IPS-NIHi7 (cell line): ENCODE measurements around the gene CACTIN.
A peak's percentile ranks its signal among the peaks of the same experiment; 100 is the strongest.
"Not testable (repeated sequence)": the region's sequence is repeated elsewhere in the genome, so short reads cannot be mapped to it uniquely, and the experiment has no call there.

ENCODE experiments used
- DNase-seq: peaks from one replicate; pipeline ENCODE4 v3.0.0; 2012; ENCODE audit warnings: mixed read lengths; ENCODE audit errors: extremely low spot score

The CACTIN gene

DNA sequence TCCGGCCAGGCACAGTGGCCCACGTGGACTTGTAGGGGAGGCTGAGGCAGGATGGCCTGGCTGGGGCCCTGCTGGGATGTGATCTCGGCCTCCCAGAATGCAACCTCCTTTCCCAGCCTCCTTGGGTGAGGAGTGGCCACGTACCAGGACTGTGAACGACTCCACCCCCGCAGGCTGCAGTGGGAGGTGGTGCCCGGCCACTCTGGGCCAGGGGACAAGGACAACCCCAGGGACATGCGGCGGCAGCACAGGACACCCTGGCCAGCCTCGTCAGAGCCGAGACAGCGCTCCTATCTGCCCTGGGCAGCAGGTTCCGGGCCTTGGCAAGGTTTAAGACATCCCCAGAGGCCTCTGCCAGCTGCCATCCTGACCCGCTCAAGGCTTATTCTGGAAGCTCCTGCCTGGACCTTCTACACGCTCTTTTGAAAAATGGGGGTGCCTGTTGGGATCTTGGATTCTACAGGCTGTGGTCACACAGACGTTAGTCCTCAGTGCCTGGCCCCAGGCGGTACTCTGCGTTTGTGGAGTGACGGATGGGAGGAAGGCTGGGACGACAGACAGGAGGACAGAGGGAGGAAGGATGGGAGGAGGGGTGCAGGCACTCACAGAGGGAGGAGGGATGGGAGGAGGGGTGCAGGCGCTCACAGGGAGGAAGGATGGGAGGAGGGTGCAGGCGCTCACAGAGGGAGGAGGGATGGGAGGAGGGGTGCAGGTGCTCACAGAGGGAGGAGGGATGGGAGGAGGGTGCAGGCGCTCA lies 19.9 kb upstream of the CACTIN start:
- DNase-seq: no peak

DNA sequence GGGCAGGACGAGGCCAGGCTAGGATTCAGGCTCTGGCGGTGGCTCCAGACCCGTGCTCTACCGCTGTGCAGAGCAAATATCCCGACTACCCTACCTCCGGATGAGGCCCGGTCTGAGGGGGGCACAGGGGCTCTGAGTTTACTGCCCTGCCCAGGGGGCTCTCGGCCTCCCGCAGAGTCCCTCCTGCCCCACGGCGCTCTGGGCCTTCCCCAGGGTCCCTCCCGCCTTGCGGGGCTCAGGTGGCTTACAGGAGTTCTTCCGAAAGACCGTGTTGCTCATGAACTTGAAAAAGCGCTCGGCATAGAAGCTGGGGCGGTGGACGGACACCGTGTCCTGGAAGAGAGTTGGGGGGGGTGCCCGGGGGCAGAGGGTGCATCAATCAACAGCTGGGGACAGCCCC lies 19.1 kb upstream of the CACTIN start:
- no peak for DNase-seq

DNA sequence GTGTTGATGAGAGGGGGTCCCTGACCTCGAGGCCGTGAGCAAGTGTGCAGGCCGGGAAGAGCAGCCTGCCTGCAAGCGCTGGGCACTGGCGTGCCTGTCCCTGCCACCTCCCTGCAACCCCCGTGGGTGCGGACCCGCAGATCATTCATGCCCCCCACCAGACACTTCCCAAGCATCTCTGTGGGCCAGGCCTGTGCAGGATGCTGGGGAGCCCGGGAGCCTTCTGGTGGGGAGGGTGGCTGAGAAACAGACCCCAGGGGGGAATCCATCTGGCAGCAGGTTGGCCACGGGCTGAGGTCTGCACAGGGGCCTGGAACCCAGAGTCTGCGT lies 18.4 kb upstream of the CACTIN start:
- DNase-seq: no peak

DNA sequence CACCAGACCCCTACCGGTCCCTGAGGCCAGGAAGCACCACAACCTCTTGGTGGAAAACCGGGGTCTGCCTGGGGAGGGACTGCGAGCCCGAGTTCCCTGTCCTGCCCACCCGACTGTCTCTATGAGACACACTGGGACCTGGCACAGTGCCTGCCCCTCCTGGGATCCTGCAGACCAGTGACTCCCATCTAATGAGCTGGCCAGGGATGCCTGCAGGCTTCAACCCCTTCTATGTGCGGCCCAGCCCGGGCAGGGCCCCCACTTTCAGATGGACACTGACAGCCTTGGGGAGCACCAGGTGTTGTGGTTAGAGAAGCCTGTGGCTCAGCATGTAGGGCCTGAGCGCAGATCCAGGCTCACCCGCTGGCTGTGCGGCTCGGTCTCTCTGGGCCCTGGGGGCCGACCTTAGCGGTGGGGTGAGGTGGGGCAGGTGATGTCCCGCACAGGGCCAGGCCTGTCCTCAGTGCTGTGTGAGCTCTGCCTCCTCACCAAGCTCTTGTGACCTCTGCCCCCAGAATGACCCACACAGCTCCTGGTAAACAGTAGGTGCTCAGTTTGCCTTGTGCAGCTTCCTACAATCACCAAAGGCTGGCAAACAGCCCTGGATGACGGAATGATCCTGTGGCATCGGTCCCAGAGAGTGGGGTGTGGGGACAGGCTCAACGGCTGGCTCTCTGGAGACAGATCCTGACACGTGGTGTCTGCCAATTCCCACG lies 17.9 kb upstream of the CACTIN start:
- DNase-seq: no peak

DNA sequence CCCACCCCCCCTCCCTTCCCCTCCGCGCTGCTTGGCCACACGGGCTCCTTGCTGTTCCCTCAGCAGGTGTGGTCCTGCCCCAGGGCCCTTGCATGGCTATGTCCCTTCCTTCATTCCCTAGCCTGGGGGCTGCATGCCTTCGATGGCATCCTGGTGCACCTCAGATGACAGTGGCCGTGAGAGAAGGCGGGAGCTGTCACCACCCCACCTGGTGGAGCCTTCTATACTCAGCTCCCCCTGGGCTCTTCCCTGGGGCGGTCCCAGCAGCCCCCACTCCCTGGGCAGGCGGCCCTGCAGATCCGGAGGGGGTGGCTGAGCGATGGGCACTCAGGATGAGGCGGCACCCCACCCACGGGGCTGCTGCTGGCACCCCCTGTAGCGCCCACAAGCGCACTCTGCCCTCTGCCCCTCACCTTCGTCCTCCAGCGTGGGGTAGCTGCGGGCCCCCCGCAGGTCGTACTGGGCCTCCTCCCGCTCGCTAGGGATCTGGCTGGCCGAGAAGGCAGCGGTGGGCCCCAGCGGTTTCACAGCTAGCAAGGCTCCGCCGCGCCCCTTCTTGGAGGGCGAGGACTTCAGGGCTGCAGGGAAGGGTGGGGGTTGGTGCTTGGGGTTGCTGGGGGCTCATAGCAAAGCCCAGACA lies 17.2 kb upstream of the CACTIN start:
- no peak for DNase-seq

DNA sequence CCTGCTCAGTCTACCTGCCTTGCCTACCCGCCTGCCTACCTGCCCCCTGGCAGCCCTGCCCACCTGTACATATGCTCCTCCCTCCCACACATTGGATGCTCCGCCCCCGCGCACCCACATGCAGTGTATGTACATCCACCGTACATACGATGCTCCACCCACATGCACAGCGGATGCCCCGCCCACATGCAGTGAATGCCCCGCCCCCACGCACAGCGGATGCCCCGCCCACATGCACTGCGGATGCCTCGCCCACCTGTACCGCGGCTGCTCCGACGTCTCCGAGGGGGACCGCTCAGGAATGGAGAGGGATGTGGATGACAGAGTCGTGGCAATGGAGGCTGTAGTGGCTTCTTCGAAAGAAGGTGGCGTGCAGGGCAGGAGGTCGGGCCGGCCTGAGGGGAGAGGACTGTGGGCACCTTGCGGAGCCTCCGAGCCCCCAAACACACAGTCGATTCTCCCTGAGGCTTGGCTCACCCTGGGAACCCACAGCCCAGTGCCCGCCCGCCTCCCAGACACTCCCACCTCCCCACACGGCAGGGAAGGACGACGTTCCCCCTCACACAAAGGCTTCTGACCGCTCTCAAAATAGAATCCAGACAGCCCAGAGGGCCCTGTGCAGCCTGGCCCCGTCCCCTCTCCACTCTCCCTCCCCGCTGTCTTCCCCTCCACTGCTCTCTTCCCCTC lies 16.5 kb upstream of the CACTIN start:
- DNase-seq: peak; percentile 58

DNA sequence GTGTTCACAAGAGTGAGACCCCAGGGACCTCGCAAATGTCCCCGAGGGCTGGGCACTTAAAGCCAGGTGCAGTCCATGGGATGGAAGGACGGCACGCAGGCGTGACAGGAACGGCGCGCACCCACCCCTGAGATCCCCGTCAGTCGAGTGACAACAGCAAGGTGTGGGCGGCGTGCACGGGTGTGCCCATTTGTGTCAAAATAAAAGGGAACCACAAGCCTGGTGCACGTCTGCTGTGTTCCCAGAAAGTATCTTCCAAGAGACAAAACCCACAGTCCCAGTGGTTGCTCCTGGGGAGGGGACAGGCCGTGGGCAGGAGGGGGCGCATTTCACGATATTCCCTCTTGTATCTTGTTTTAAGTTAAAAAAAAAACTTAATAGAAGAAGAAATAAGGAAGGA lies 15.7 kb upstream of the CACTIN start:
- DNase-seq: no peak

DNA sequence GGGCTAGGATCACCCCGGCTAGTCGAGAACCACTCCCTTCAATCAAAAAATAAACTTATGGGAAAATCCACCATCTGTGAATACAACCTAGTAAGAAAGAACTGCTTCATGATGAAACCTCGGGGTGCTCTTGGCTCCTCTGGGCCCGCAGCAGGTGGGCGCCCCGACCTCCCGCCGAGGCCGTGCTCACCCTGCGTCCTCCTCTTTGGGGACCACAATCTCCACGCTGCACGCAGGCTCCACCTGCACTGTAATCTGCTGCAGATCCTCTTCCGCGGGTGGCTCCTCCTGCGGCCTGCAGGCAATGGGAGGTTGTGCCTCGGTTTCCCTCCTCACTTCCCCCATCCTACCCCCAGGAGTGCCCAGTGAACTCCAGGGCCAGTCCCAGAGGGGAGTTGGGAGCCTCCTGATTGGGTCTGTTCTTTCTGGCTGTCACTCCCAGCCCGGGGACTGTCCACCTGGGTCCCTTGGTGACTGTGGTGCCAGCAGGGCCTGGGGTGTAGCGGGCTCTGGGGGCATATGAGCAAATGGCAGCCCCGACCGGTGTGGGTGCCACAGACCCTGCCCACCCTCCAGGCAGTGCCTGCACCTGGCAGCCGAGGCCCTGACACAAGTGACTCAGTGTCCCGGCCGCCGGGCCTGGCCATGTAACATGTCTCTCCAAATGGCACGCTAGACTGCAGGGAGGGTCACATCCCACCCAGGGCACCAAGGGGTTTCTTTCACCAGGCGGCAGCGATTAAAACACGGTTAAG lies 15.1 kb upstream of the CACTIN start:
- no peak for DNase-seq

DNA sequence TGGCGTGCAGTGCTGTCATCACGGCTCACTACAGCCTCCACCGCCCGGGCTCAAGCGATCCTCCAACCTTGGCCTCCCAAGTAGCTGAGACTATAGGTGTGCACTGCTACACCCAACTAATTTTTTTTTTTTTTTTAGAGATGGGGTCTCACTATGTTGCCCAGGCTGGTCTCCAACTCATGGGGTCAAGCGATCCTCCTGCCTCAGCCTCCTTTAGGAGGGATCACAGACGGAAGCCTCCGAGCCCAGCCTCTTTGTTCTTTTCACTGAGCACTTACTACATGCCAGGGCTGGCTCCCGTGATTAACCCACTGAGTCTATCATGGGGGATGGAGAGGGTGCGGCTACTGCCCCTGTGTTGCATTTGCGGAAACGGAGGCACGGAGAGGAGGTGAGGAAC lies 12.9 kb upstream of the CACTIN start:
- no peak for DNase-seq

DNA sequence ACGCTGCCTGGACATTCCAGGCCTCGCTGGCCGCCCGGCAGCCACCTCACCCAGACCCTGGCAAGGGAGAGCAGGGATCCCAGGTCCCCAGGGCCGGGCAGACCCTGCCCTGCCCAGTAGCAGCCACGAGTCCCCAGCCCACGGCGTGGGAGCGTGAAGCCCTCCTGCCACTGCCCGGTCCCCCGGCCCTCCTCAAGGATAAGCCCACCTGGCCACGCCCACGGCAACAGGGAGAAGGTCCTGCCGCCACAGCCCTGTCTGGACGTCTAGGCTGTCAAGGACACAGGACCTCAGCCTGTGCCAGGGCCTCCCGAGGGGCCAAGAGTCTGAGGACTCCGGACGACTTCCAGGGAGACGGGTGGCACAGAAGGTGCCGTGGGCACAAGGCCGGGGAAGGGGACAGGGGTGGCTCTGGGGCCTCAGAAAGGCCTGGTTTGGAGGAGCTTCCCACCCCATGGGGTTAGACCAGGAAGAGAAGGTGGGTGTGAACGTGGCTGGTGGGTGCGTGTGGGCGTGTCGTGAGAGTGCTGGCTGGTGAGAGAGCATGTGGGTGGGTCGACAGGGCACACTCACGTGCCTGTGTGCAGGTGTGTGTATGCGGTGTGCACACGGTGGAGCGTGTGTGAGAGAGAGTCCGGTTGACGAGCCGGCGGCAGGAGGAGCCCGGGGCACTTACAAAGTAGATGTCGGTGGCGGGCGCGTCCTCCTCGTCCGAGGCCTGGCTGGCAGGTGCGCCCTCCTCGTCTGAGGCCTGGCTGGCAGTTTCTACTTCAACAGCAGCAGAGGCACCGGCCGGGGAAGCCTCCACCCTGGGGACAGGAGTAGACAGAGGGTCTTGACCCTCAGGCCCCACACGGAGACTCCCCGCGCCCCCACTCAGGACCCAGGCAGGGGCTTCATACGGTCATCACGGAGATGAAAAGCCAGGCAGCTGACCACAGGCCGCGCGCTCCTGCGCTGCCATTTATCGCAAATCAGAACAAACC lies 11.9 kb upstream of the CACTIN start:
- DNase-seq: no peak

DNA sequence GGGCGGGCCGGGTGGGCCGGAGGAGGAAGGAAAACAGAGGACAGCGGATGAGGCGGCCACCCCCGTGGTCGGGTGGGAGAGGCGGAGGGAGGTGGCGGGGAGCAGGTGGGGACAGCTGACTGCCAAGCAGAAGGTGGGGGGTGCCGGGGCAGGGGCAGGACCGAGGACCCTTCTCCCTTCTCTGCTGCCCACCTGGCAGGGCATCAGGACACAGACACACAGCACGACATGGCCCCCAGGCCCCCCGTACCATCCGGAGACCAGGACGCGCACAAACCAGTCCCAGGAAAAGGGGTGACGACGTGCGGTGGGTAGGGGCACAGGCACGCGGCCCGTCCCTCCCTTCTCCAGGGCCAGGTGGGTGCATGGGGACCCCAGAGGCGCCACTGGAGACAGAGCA lies 11.0 kb upstream of the CACTIN start:
- DNase-seq: no peak

DNA sequence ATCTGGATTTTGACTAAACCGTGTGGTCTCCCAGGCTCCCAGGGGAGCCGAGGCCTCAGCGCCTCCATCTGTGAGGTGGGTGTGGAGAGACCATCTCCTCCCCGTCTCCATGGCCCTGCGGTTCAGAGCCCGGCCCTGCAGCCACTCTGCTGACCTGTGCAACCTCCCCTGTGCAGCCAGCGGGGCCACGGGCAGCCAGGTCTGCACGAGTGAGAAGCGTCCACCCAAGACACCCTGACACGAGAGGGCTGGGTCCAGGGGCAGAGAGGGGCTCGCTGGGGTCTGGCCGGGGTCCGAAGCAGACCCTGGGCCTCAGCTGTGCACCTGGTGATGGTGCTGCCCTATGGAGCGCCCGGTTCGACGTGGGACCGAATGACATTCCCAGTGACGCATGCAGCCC lies 10.4 kb upstream of the CACTIN start:
- DNase-seq: no peak

DNA sequence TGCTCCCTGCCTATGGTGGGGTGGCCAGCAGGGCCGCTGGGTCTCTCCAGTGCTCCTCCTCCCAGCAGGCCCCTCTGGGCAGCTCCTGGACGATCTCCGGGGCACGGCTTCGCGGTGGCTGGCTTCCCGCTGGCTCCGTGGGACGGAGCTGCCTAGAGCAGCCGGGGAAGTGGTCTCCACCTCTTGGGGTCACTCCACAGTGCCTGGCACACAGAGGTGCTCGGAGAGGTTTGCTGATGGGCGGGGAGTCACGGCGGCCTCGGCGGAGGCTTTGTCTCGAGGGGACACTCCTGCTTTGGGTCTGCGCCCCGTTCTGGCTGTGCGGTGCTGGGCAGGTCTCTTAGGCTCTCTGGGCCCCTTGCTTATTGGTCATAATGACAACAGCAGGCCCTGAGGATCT lies 9.9 kb upstream of the CACTIN start:
- no peak for DNase-seq

DNA sequence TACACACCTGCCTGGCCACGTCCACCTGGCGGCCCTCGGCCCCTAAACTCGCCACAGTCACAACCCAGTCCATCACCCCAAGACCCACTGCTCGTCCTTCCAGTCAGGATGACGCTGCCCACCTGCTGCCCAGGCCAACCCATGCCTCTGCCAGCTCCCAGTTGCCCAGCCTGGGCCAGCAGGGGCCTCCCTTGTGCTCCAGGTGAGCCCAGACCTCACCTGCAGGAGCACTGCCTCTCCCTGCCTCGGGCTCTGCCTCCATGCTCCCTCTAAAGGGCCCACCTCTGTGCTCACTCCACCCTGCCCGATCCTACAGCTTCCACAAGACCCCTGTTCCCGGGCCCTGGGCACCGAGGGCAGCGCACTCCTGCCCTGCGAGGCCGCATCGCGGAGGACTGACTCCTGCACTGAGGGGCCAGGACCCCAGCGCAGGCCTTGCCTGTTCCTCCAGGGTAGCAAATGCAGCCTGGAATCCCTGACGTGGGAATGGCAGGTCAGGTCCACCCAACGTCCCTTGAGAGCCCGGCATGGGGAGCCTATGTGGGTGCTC lies 8.0 kb upstream of the CACTIN start:
- DNase-seq: no peak

DNA sequence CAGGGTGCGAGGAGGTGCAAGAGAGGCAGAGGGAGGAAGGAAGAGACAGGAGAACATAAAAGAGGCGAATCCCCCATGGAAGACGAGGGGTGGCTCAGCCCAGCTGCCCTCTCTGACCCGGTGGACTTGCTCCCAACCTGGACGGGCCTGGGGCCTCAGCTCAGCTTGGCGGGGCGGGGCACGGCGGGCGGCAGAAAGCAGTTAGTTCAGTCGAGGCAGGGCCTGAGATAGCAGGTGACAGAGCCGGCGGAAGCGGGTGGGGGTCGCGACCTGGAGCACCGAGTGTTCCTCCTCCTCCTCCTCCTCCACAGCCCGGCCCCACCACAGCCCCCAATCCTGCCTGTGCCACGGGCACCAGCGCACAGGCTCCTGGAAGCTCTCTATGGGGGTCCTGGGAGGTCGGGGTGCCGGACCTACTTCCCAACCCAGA lies 7.0 kb upstream of the CACTIN start:
- DNase-seq: no peak

DNA sequence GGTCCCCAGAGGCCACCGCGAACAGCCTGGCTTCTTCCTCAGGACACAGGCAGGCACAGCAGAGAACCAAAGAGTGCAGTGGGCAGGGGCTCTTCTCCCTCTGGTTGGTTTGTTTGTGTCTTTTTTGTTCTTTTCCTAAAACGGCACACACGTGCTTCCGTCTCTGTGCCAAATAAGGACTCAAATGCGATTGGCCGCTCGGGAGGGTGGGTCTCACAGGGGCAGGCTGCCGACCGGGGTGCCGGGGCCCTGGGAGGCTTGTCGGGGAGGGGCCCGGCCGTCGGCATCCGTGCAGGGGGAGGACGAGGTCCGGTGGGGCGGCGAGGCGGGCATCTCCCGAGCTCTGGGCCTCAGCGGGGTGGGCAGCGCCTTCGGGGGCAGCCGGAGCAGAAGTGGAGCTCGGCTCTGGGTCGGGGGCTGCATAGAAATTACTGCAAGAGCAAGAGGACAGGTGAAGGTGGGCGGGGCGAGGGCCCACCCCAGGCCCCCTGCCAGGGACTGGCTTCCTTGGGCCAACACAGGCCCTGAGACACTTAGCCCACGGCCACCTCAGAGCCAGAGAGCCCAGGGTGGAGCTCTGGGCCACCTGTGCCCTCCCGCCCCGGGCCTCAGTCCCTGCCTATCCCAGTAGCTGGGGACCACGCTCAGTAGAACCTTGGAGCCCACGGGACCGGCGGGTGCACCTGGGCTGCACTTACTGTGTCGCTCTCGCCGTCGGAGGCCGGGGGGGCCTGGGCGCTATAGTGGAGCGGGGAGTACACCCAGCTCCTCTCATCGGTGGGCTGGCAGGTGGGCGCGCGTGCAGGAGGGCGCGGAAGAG lies 6.4 kb upstream of the CACTIN start:
- DNase-seq: no peak

DNA sequence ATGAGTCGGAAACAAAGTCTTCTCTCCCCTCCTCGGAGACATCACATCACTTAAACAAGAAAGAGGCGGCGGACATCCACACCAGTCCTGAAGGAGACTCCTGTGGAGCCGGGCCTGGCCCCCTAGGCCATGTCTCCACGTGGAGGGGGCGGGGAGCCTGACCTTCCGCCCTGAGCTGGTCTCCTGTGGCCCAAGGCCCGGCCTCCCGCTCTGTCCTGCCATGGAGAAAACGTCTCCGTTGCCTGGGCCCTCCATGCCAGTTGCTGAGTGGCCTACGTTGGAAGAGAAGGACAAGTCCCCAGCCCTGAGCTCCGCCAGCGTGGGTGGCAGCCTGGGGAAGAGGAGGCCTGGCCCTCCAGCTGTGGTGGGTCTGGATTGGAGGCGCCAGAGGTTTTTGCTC lies 5.5 kb upstream of the CACTIN start:
- no peak for DNase-seq

DNA sequence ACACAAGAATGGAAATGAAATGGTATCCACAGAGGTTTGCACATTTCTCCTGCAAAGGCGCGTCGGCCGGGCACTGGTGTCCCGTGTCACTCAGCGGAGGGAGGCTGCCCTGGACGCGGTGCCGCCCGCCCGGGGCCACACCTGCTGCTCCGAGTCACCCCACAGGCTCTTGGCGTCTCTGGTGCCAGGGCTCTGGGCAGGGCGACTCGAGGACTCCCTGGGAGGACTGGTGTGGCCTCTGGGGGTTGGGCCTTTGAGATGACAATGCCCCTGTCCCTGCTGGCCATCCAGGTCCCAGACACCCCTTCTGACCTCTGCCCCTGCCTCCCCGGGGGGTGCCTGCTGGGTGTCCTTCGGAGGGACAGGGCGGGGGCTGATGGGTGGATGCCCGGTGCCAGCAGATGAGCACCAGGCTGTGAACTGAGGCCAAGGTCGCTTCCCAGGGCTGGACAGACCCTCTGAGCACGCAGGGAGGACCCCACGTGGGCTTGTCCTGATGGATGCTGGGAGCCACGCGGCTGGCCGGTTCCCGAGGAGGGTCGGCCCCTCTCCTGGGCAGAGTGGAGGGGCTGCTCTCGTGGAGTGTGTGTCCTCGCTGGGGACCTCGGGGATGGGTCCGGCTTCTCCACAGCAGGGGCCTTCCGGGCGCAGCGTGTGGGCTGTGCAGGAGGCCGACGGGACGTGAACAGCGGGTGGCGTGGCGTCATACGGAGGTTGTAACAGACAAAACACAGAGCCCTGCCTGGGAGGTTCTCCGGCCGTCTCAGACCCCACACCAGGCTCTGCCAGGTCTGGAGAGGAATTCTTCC lies 4.7 kb upstream of the CACTIN start:
- no peak for DNase-seq

DNA sequence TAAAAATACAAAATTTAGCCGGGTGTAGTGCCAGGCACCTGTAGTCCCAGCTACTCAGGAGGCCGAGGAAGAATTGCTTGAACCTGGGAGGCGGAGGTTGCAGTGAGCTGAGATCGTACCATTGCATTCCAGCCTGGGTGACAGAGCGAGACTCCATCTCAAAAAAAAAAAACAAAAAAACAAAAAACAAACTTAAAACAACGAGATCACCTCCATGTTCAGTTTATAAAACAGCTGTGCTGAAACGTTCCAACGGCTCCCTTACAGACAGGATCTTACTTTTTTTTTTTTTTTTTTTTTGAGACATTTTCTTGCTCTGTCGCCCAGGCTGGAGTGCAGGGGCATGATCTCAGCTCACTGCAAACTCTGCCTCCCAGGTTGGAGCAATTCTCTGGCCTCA lies 2.2 kb upstream of the CACTIN start:
- DNase-seq: not testable (repeated sequence)
